ENCODE data around the gene RTEL1. TPM values are rescaled to one million over a fixed set of nuclear protein-coding genes. Genes with fewer than 3 reads are reported as not detected.
"Not testable (repeated sequence)": the region's sequence is repeated elsewhere in the genome, so short reads cannot be mapped to it uniquely, and the experiment has no call there.

Gene RTEL1
- total RNA-seq, 1 donor from 2014 or later, result 4.7 TPM

DNA sequence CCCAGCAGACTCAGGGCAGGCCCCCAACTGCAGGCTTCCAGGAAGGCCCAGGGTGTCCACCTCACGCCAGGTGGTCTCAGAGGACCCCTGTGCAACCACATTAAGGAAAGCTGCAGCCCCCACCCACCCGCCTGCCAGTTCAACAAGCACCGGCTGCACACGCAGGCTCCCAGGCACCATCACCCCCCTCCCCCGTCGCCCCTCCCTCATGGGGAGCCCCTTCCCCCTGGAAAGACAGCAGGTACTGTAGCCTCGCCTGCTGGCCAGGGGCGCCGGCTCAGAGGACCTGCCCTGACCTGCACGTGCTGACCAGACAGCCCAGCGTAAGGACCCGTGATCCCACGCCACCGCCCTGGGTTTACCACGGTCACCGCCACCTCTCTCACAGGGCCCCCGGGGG, 17.4 kb upstream of the RTEL1 start:
- not testable (repeated sequence) for H3K4me1 ChIP-seq (ENCODE audit: control insufficient read depth in 3 of 3, insufficient read depth in 3 of 3, low read length in 3 of 3); H3K9ac ChIP-seq (ENCODE audit: low read depth in 1 of 3, low read length in 3 of 3); H3K4me3 ChIP-seq (ENCODE audit: low read length in 3 of 3); H3K9me3 ChIP-seq (ENCODE audit: control insufficient read depth in 3 of 3, low read length in 3 of 3); H3K36me3 ChIP-seq (ENCODE audit: control insufficient read depth in 3 of 3, insufficient read depth in 3 of 3, low read length in 3 of 3); H3K27me3 ChIP-seq (ENCODE audit: control insufficient read depth in 3 of 3, insufficient read depth in 3 of 3, low read length in 3 of 3); H3K27ac ChIP-seq (ENCODE audit: low read depth, low read length)

DNA sequence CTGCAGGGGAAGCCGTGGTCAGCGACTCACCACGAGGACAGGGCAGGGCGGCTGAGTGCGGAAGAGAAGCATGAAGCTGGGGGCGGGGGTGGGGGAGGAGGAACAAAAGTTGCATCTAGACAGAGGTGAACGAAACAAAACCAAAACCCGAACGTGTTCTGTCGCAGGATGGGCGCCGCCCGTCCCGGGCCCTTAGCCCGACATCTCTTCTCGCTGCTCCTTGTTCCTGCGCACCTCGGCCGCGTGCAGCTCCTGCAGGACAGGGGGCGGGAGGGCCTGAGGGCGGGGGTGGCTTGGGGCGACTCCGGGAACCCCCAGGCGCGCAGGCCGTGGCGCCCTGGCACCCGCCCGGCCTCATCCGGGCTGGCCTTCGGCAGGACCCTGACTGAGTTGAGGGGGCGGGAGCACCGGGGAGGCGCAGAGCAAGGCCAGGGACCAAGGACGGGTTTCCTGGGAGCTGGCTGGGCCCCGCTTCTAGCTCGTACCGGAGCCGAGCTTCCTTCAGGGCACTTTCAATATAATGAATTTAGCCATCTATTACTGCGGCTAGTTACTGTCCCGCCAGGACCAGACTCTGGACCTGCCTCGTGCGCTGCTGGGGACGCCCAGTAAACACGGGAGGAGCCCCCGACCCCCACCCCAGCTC, 16.8 kb upstream of the RTEL1 start:
- peaks cover 0 to 8% (median 6%) of the 10 kb centered on the region in 3 donors for H3K4me1 ChIP-seq (ENCODE audit: control insufficient read depth in 3 of 3, insufficient read depth in 3 of 3, low read length in 3 of 3)
- peak overlapping the region in 1 of 3 donors; percentile 51 for H3K9ac ChIP-seq (ENCODE audit: low read depth in 1 of 3, low read length in 3 of 3)
- peak overlapping the region; percentile 51 for H3K27ac ChIP-seq (ENCODE audit: low read depth, low read length)
- H3K9me3 ChIP-seq (ENCODE audit: control insufficient read depth in 3 of 3, low read length in 3 of 3), result no peaks in the 10 kb centered on the region
- H3K36me3 ChIP-seq (ENCODE audit: control insufficient read depth in 3 of 3, insufficient read depth in 3 of 3, low read length in 3 of 3), result no peaks in the 10 kb centered on the region
- H3K27me3 ChIP-seq (ENCODE audit: control insufficient read depth in 3 of 3, insufficient read depth in 3 of 3, low read length in 3 of 3), result peaks cover 0 to 11% (median 4%) of the 10 kb centered on the region in 3 donors
- peak overlapping the region; percentile 52 to 67 (median 57) for H3K4me3 ChIP-seq (ENCODE audit: low read length in 3 of 3)

- Histone ChIP-seq H3K4me3 (ENCODE audit: low read length in 3 of 3) (peak overlapping the region; percentile 52 to 67 (median 63)), H3K4me1 (ENCODE audit: control insufficient read depth in 3 of 3, insufficient read depth in 3 of 3, low read length in 3 of 3) (peaks cover 0 to 8% (median 6%) of the 10 kb centered on the region in 3 donors), H3K27me3 (ENCODE audit: control insufficient read depth in 3 of 3, insufficient read depth in 3 of 3, low read length in 3 of 3) (peaks cover 0 to 11% (median 4%) of the 10 kb centered on the region in 3 donors), H3K9me3 (ENCODE audit: control insufficient read depth in 3 of 3, low read length in 3 of 3) (no peaks in the 10 kb centered on the region), H3K27ac (ENCODE audit: low read depth, low read length) (no peak overlapping the region), H3K9ac (ENCODE audit: low read depth in 1 of 3, low read length in 3 of 3) (peak overlapping the region in 2 of 3 donors; percentile 51 to 54), H3K36me3 (ENCODE audit: control insufficient read depth in 3 of 3, insufficient read depth in 3 of 3, low read length in 3 of 3) (no peaks in the 10 kb centered on the region)
Observed at GRCh38 chr20:63641792-63642523, 16.2 kb upstream of the RTEL1 start.

GRCh38 chr20:63642527-63643247, 15.4 kb upstream of the RTEL1 start:
- H3K9me3 ChIP-seq (ENCODE audit: control insufficient read depth in 3 of 3, low read length in 3 of 3), result no peaks in the 10 kb centered on the region

GRCh38 chr20:63643499-63643898, 14.6 kb upstream of the RTEL1 start:
- Histone ChIP-seq H3K4me3 (ENCODE audit: low read length in 3 of 3) (no peak overlapping the region), H3K9me3 (ENCODE audit: control insufficient read depth in 3 of 3, low read length in 3 of 3) (no peaks in the 10 kb centered on the region), H3K36me3 (ENCODE audit: control insufficient read depth in 3 of 3, insufficient read depth in 3 of 3, low read length in 3 of 3) (no peaks in the 10 kb centered on the region), H3K27ac (ENCODE audit: low read depth, low read length) (no peak overlapping the region), H3K9ac (ENCODE audit: low read depth in 1 of 3, low read length in 3 of 3) (no peak overlapping the region), H3K27me3 (ENCODE audit: control insufficient read depth in 3 of 3, insufficient read depth in 3 of 3, low read length in 3 of 3) (peaks cover 0 to 14% (median 4%) of the 10 kb centered on the region in 3 donors), H3K4me1 (ENCODE audit: control insufficient read depth in 3 of 3, insufficient read depth in 3 of 3, low read length in 3 of 3) (peaks cover 0 to 8% (median 6%) of the 10 kb centered on the region in 3 donors)

More at GRCh38 chr20:63642527-63643247, 15.4 kb upstream of the RTEL1 start:
- H3K27ac ChIP-seq (ENCODE audit: low read depth, low read length), result no peak overlapping the region
- no peaks in the 10 kb centered on the region for H3K36me3 ChIP-seq (ENCODE audit: control insufficient read depth in 3 of 3, insufficient read depth in 3 of 3, low read length in 3 of 3)
- H3K9ac ChIP-seq (ENCODE audit: low read depth in 1 of 3, low read length in 3 of 3), result peak overlapping the region in 2 of 3 donors; percentile 14 to 54
- peaks cover 0 to 11% (median 4%) of the 10 kb centered on the region in 3 donors for H3K27me3 ChIP-seq (ENCODE audit: control insufficient read depth in 3 of 3, insufficient read depth in 3 of 3, low read length in 3 of 3)
- peaks cover 0 to 8% (median 6%) of the 10 kb centered on the region in 3 donors for H3K4me1 ChIP-seq (ENCODE audit: control insufficient read depth in 3 of 3, insufficient read depth in 3 of 3, low read length in 3 of 3)
- H3K4me3 ChIP-seq (ENCODE audit: low read length in 3 of 3), result peak overlapping the region in 2 of 3 donors; percentile 63

GRCh38 chr20:63643946-63644345, 14.2 kb upstream of the RTEL1 start:
- Histone ChIP-seq H3K4me3 (ENCODE audit: low read length in 3 of 3) (no peak overlapping the region), H3K27ac (ENCODE audit: low read depth, low read length) (no peak overlapping the region), H3K27me3 (ENCODE audit: control insufficient read depth in 3 of 3, insufficient read depth in 3 of 3, low read length in 3 of 3) (peaks cover 0 to 14% (median 4%) of the 10 kb centered on the region in 3 donors), H3K4me1 (ENCODE audit: control insufficient read depth in 3 of 3, insufficient read depth in 3 of 3, low read length in 3 of 3) (peaks cover 0 to 8% (median 6%) of the 10 kb centered on the region in 3 donors), H3K9ac (ENCODE audit: low read depth in 1 of 3, low read length in 3 of 3) (no peak overlapping the region), H3K9me3 (ENCODE audit: control insufficient read depth in 3 of 3, low read length in 3 of 3) (no peaks in the 10 kb centered on the region), H3K36me3 (ENCODE audit: control insufficient read depth in 3 of 3, insufficient read depth in 3 of 3, low read length in 3 of 3) (no peaks in the 10 kb centered on the region)

GRCh38 chr20:63645218-63645617, 12.9 kb upstream of the RTEL1 start:
- Histone ChIP-seq H3K27me3 (ENCODE audit: control insufficient read depth in 3 of 3, insufficient read depth in 3 of 3, low read length in 3 of 3) (peaks cover 0 to 14% (median 4%) of the 10 kb centered on the region in 3 donors), H3K9ac (ENCODE audit: low read depth in 1 of 3, low read length in 3 of 3) (no peak overlapping the region), H3K36me3 (ENCODE audit: control insufficient read depth in 3 of 3, insufficient read depth in 3 of 3, low read length in 3 of 3) (no peaks in the 10 kb centered on the region), H3K9me3 (ENCODE audit: control insufficient read depth in 3 of 3, low read length in 3 of 3) (no peaks in the 10 kb centered on the region), H3K4me3 (ENCODE audit: low read length in 3 of 3) (no peak overlapping the region), H3K4me1 (ENCODE audit: control insufficient read depth in 3 of 3, insufficient read depth in 3 of 3, low read length in 3 of 3) (peaks cover 0 to 8% (median 6%) of the 10 kb centered on the region in 3 donors), H3K27ac (ENCODE audit: low read depth, low read length) (no peak overlapping the region)

DNA sequence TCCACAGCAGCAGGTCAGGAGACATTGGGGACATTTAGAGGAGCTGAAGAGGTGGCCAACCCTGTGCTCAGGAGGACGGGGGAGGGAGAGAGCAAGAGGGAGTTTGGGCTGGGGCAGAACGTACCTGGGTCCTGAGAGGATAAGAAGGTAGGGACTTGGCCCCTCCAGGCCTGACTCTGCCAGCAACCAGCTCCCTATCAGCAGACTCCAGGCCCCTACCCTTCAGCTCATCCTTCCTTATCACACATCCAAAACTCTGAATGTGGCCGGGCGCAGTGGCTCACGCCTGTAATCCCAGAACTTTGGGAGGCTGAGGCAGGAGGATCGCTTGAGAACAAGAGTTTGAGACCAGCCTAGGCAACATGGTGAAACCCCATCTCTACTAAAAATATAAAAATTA, 9.9 kb upstream of the RTEL1 start:
- peaks cover 13 to 33% (median 17%) of the 10 kb centered on the region in 3 donors for H3K27me3 ChIP-seq (ENCODE audit: control insufficient read depth in 3 of 3, insufficient read depth in 3 of 3, low read length in 3 of 3)
- H3K9me3 ChIP-seq (ENCODE audit: control insufficient read depth in 3 of 3, low read length in 3 of 3), result no peaks in the 10 kb centered on the region
- no peak overlapping the region for H3K4me3 ChIP-seq (ENCODE audit: low read length in 3 of 3)
- no peak overlapping the region for H3K9ac ChIP-seq (ENCODE audit: low read depth in 1 of 3, low read length in 3 of 3)
- no peak overlapping the region for H3K27ac ChIP-seq (ENCODE audit: low read depth, low read length)
- no peaks in the 10 kb centered on the region for H3K36me3 ChIP-seq (ENCODE audit: control insufficient read depth in 3 of 3, insufficient read depth in 3 of 3, low read length in 3 of 3)
- H3K4me1 ChIP-seq (ENCODE audit: control insufficient read depth in 3 of 3, insufficient read depth in 3 of 3, low read length in 3 of 3), result peaks cover 4 to 13% (median 10%) of the 10 kb centered on the region in 3 donors

DNA sequence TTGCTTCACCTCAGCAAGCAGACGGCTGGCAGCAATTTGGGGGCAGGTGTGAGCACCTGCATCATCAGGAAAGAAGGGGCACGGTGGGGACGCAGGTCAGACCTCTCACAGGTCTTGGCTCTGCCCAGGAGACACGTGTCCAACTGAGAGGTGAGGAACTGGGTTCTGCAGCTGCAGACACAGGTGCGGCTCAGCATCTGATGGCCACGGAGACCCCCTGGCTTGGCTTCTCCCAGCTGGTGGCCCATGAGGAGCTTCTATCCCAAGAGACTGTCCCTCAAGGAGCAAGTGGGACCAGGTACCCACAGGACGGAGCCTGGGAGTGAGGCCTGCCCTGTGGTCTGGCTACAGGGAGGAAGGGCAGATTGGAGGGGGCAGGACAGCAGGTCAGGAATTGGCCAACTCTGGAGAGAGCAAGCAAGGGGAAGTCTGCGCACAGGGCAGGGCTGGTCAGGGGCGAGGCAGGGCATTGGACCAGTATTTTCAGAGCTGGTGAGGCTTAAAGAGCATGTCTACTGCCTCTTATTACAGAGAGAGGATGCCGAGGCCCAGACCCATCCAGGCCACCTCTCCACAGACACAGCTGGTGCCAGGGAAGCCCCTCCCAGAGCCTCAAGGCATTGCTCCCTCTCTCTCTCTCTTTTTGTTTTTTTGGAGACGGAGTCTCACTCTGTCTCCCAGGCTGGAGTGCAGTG, 9.1 kb upstream of the RTEL1 start:
- Histone ChIP-seq H3K4me3 (ENCODE audit: low read length in 3 of 3) (no peak overlapping the region), H3K9me3 (ENCODE audit: control insufficient read depth in 3 of 3, low read length in 3 of 3) (no peaks in the 10 kb centered on the region), H3K36me3 (ENCODE audit: control insufficient read depth in 3 of 3, insufficient read depth in 3 of 3, low read length in 3 of 3) (no peaks in the 10 kb centered on the region), H3K4me1 (ENCODE audit: control insufficient read depth in 3 of 3, insufficient read depth in 3 of 3, low read length in 3 of 3) (peaks cover 9 to 18% (median 10%) of the 10 kb centered on the region in 3 donors), H3K9ac (ENCODE audit: low read depth in 1 of 3, low read length in 3 of 3) (no peak overlapping the region), H3K27ac (ENCODE audit: low read depth, low read length) (no peak overlapping the region), H3K27me3 (ENCODE audit: control insufficient read depth in 3 of 3, insufficient read depth in 3 of 3, low read length in 3 of 3) (peaks cover 13 to 33% (median 17%) of the 10 kb centered on the region in 3 donors)

Measured in skeletal muscle tissue (tissue), 4 donors.